ENCODE results near the gene STUM. TPM values are rescaled to one million over a fixed set of nuclear protein-coding genes. Genes with fewer than 3 reads are reported as not detected.

Gene STUM
- total and polyA plus RNA-seq, 4 donors: 4.8 to 21.1 (median 15.0) TPM

- Histone ChIP-seq H3K9me3 (ENCODE audit: control insufficient read depth, insufficient read depth, low read length) (no peaks in the 10 kb centered on the region), H3K27ac (ENCODE audit: low read depth, low read length) (no peak overlapping the region), H3K4me3 (ENCODE audit: low read depth, low read length) (no peak overlapping the region), H3K4me1 (ENCODE audit: control insufficient read depth, insufficient read depth, low read length) (peaks cover 31% of the 10 kb centered on the region), H3K36me3 (ENCODE audit: control insufficient read depth, insufficient read depth, low read length) (no peaks in the 10 kb centered on the region), H3K27me3 (ENCODE audit: control insufficient read depth, insufficient read depth, low read length) (no peaks in the 10 kb centered on the region)
- DNase-seq (ENCODE audit: low read depth in 4 of 6, low spot score in 6 of 6): peak in 1 of 6 donors; percentile 73
- 33% methylated on average over 3 of the region's 3 CpGs for WGBS (ENCODE audit: insufficient coverage)
Observed at GRCh38 chr1:226576601-226577000, 28.0 kb downstream of the STUM start.

DNA sequence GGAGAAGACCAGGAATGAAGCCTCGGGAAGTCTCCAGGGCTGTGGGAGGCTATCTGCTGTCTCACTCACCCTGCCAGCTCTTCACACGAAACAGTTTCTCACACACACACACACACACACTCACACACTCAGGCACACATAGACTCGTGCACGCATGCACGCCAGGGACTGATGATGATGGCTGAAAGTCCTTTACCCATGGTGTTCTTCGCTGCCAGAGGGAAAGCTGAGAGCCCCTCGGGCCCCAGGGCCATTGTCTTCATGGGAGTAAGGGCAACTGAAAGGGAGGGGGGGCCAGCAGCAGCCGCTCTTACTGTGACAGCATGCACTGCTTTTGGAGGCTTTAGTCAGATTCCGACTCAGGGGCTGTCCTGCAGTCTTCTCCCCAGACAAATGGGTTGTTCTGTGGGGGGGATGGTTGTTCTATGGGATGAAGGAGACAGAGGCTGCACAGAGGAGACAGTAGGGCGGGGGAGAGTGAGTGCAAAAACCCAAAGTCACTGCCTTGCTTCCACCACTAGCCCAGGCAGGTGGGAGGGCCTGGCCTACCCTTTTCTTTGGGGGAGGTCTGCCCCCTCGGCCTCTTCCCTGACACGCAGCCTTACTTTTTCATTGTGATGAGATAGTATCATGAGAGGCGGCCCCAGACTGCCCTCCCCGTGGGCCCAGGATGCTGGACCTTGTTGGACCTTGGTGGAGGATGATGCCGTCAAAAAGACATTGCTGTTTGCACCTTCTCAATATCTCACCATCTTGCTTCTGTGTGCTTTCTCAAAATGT lies 29.0 kb downstream of the STUM start:
- Histone ChIP-seq H3K27me3 (ENCODE audit: control insufficient read depth, insufficient read depth, low read length) (no peaks in the 10 kb centered on the region), H3K9me3 (ENCODE audit: control insufficient read depth, insufficient read depth, low read length) (no peaks in the 10 kb centered on the region), H3K4me3 (ENCODE audit: low read depth, low read length) (no peak overlapping the region), H3K4me1 (ENCODE audit: control insufficient read depth, insufficient read depth, low read length) (peaks cover 27% of the 10 kb centered on the region), H3K27ac (ENCODE audit: low read depth, low read length) (no peak overlapping the region), H3K36me3 (ENCODE audit: control insufficient read depth, insufficient read depth, low read length) (no peaks in the 10 kb centered on the region)
- DNase-seq (ENCODE audit: low read depth in 4 of 6, low spot score in 6 of 6): peak in 2 of 6 donors; percentile 51 to 62
- WGBS (ENCODE audit: insufficient coverage): 55% methylated on average over 10 of the region's 15 CpGs

GRCh38 chr1:226578946-226579578 lies 30.5 kb downstream of the STUM start:
- 97% methylated on average over 7 of the region's 11 CpGs for WGBS (ENCODE audit: insufficient coverage)
- Histone ChIP-seq H3K4me1 (ENCODE audit: control insufficient read depth, insufficient read depth, low read length) (peaks cover 27% of the 10 kb centered on the region), H3K9me3 (ENCODE audit: control insufficient read depth, insufficient read depth, low read length) (no peaks in the 10 kb centered on the region), H3K27ac (ENCODE audit: low read depth, low read length) (no peak overlapping the region), H3K36me3 (ENCODE audit: control insufficient read depth, insufficient read depth, low read length) (no peaks in the 10 kb centered on the region), H3K27me3 (ENCODE audit: control insufficient read depth, insufficient read depth, low read length) (no peaks in the 10 kb centered on the region), H3K4me3 (ENCODE audit: low read depth, low read length) (no peak overlapping the region)
- DNase-seq (ENCODE audit: low read depth in 4 of 6, low spot score in 6 of 6): no peak

GRCh38 chr1:226579781-226580323 lies 31.3 kb downstream of the STUM start:
- no peak for DNase-seq (ENCODE audit: low read depth in 4 of 6, low spot score in 6 of 6)
- no peak overlapping the region for H3K4me3 ChIP-seq (ENCODE audit: low read depth, low read length)
- peaks cover 27% of the 10 kb centered on the region for H3K4me1 ChIP-seq (ENCODE audit: control insufficient read depth, insufficient read depth, low read length)
- WGBS (ENCODE audit: insufficient coverage): 93% methylated on average over 6 of the region's 6 CpGs
- H3K27me3 ChIP-seq (ENCODE audit: control insufficient read depth, insufficient read depth, low read length): no peaks in the 10 kb centered on the region
- H3K36me3 ChIP-seq (ENCODE audit: control insufficient read depth, insufficient read depth, low read length): no peaks in the 10 kb centered on the region
- no peaks in the 10 kb centered on the region for H3K9me3 ChIP-seq (ENCODE audit: control insufficient read depth, insufficient read depth, low read length)
- no peak overlapping the region for H3K27ac ChIP-seq (ENCODE audit: low read depth, low read length)

- H3K36me3 ChIP-seq (ENCODE audit: control insufficient read depth, insufficient read depth, low read length): no peaks in the 10 kb centered on the region
- DNase-seq (ENCODE audit: low read depth in 4 of 6, low spot score in 6 of 6): no peak
- WGBS (ENCODE audit: insufficient coverage): 86% methylated on average over 4 of the region's 6 CpGs
- H3K27ac ChIP-seq (ENCODE audit: low read depth, low read length): no peak overlapping the region
- no peaks in the 10 kb centered on the region for H3K9me3 ChIP-seq (ENCODE audit: control insufficient read depth, insufficient read depth, low read length)
- H3K4me1 ChIP-seq (ENCODE audit: control insufficient read depth, insufficient read depth, low read length): peaks cover 18% of the 10 kb centered on the region
- H3K4me3 ChIP-seq (ENCODE audit: low read depth, low read length): no peak overlapping the region
- H3K27me3 ChIP-seq (ENCODE audit: control insufficient read depth, insufficient read depth, low read length): no peaks in the 10 kb centered on the region
Observed at GRCh38 chr1:226580625-226581270, 32.2 kb downstream of the STUM start.

GRCh38 chr1:226581650-226582330 lies 33.2 kb downstream of the STUM start:
- WGBS (ENCODE audit: insufficient coverage): 95% methylated on average over 5 of the region's 8 CpGs
- Histone ChIP-seq H3K9me3 (ENCODE audit: control insufficient read depth, insufficient read depth, low read length) (no peaks in the 10 kb centered on the region), H3K4me1 (ENCODE audit: control insufficient read depth, insufficient read depth, low read length) (peaks cover 14% of the 10 kb centered on the region), H3K27ac (ENCODE audit: low read depth, low read length) (no peak overlapping the region), H3K27me3 (ENCODE audit: control insufficient read depth, insufficient read depth, low read length) (no peaks in the 10 kb centered on the region), H3K36me3 (ENCODE audit: control insufficient read depth, insufficient read depth, low read length) (no peaks in the 10 kb centered on the region), H3K4me3 (ENCODE audit: low read depth, low read length) (no peak overlapping the region)
- no peak for DNase-seq (ENCODE audit: low read depth in 4 of 6, low spot score in 6 of 6)

GRCh38 chr1:226582966-226583365 lies 34.4 kb downstream of the STUM start:
- Histone ChIP-seq H3K27me3 (ENCODE audit: control insufficient read depth, insufficient read depth, low read length) (no peaks in the 10 kb centered on the region), H3K36me3 (ENCODE audit: control insufficient read depth, insufficient read depth, low read length) (no peaks in the 10 kb centered on the region), H3K9me3 (ENCODE audit: control insufficient read depth, insufficient read depth, low read length) (no peaks in the 10 kb centered on the region), H3K4me3 (ENCODE audit: low read depth, low read length) (no peak overlapping the region), H3K4me1 (ENCODE audit: control insufficient read depth, insufficient read depth, low read length) (peaks cover 4% of the 10 kb centered on the region), H3K27ac (ENCODE audit: low read depth, low read length) (no peak overlapping the region)
- DNase-seq (ENCODE audit: low read depth in 4 of 6, low spot score in 6 of 6): no peak
- 94% methylated on average over 3 of the region's 3 CpGs for WGBS (ENCODE audit: insufficient coverage)

DNA sequence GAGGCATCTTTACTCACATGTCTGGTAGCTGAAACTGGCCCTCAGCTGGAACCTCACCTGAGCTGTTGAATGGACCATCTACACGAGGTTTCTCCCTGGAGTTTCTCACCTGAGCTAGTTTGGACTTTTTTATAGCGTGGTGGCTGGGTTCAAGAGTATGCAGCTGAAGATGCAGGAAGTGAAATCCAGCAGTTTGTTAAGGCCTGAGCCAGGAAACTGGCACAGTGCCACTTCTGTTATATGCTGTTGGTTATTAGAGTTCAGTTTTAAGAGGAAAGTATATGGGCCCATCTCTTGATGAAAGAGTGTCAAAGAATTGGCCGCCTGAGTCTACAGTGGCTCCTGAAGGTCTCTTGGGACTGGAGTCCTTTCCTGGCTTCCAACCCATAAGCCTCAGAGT lies 35.6 kb downstream of the STUM start:
- Histone ChIP-seq H3K27ac (ENCODE audit: low read depth, low read length) (no peak overlapping the region), H3K4me1 (ENCODE audit: control insufficient read depth, insufficient read depth, low read length) (no peaks in the 10 kb centered on the region), H3K9me3 (ENCODE audit: control insufficient read depth, insufficient read depth, low read length) (no peaks in the 10 kb centered on the region), H3K27me3 (ENCODE audit: control insufficient read depth, insufficient read depth, low read length) (no peaks in the 10 kb centered on the region), H3K36me3 (ENCODE audit: control insufficient read depth, insufficient read depth, low read length) (no peaks in the 10 kb centered on the region), H3K4me3 (ENCODE audit: low read depth, low read length) (no peak overlapping the region)
- 89% methylated on average over 3 of the region's 3 CpGs for WGBS (ENCODE audit: insufficient coverage)
- DNase-seq (ENCODE audit: low read depth in 4 of 6, low spot score in 6 of 6): no peak

GRCh38 chr1:226586116-226586515 lies 37.6 kb downstream of the STUM start:
- H3K27me3 ChIP-seq (ENCODE audit: control insufficient read depth, insufficient read depth, low read length): peaks cover 2% of the 10 kb centered on the region
- H3K4me3 ChIP-seq (ENCODE audit: low read depth, low read length): no peak overlapping the region
- no peaks in the 10 kb centered on the region for H3K36me3 ChIP-seq (ENCODE audit: control insufficient read depth, insufficient read depth, low read length)
- no peak for DNase-seq (ENCODE audit: low read depth in 4 of 6, low spot score in 6 of 6)
- no peaks in the 10 kb centered on the region for H3K4me1 ChIP-seq (ENCODE audit: control insufficient read depth, insufficient read depth, low read length)
- H3K27ac ChIP-seq (ENCODE audit: low read depth, low read length): no peak overlapping the region
- no peaks in the 10 kb centered on the region for H3K9me3 ChIP-seq (ENCODE audit: control insufficient read depth, insufficient read depth, low read length)
- WGBS (ENCODE audit: insufficient coverage): 90% methylated on average over 7 of the region's 7 CpGs
